ENCODE results near the gene ENTPD8. TPM values are rescaled to one million over a fixed set of nuclear protein-coding genes. Genes with fewer than 3 reads are reported as not detected.

ENTPD8 gene
- total and polyA plus RNA-seq, 8 donors, result 0.98 to 4.7 (median 2.0) TPM

DNA sequence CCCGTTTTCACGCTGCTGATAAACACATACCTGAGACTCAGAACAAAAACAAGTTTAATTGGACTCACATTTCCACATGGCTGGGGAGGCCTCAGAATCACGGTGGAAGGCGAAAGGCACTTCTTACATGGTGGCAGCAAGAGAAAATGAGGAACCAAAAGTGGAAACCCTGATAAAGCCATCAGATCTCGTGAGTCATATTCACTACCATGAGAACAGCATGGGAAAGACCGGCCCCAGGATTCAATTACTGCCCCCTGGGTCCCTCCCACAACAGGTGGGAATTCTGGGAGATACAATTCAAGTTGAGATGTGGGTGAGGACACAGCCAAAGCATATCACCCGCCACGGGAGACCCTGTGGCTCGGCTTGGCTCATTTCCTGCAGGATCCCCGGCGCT is 38.4 kb downstream of the ENTPD8 start:
- H3K27ac ChIP-seq, result no peak overlapping the region
- H3K4me3 ChIP-seq, result no peak overlapping the region
- ATAC-seq, result no peak
- no peak for DNase-seq
- no peak for FAIRE-seq
- peaks cover 0 to 4% (median 0%) of the 10 kb centered on the region in 3 donors for H3K4me1 ChIP-seq
- H3K27me3 ChIP-seq, result no peaks in the 10 kb centered on the region
- TF ChIP-seq, protein P1, sequence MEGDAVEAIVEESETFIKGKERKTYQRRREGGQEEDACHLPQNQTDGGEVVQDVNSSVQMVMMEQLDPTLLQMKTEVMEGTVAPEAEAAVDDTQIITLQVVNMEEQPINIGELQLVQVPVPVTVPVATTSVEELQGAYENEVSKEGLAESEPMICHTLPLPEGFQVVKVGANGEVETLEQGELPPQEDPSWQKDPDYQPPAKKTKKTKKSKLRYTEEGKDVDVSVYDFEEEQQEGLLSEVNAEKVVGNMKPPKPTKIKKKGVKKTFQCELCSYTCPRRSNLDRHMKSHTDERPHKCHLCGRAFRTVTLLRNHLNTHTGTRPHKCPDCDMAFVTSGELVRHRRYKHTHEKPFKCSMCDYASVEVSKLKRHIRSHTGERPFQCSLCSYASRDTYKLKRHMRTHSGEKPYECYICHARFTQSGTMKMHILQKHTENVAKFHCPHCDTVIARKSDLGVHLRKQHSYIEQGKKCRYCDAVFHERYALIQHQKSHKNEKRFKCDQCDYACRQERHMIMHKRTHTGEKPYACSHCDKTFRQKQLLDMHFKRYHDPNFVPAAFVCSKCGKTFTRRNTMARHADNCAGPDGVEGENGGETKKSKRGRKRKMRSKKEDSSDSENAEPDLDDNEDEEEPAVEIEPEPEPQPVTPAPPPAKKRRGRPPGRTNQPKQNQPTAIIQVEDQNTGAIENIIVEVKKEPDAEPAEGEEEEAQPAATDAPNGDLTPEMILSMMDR (IDR thresholded peaks at IDR 0.05), result no peak
- H3K36me3 ChIP-seq, result no peaks in the 10 kb centered on the region
- intact Hi-C loops (cut with DNase I), result no loop called here
- 86 to 90% methylated on average over 11 of the region's 11 CpGs for WGBS, 2 donors
- no peaks in the 10 kb centered on the region for H3K9me3 ChIP-seq

DNA sequence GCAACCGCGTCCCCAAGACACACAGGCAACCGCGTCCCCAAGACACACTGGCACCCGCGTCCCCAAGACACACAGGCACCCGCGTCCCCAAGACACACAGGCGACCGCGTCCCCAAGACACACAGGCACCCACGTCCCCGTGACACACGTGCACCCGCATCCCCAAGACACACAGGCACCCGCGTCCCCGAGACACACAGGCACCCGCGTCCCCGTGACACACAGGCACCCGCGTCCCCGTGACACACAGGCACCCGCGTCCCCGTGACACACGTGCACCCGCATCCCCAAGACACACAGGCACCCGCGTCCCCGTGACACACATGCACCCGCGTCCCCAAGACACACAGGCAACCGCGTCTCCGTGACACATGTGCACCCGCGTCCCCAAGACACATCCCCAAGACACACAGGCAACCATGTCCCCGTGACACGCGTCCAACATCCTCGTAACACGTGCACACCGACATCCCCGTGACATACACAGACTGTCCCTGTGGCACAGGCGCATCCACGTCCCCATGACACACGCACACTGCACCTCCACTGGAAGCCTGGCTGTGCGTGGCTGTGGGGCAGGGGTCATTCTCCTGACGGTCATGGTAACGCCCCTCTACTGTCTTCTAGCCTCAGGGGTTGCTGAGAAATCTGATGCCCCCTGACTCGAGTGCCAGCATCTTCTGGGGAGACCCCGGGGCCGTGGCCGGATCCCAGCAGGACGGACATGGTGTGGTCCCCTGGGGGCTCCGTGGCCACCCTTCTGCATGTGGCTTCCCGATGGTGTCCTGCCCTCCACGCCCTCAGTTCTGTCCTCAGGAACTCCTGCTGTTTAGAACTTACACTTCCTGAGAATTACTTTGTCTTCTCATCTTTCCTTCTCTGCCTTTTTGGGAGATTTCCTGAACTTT is 42.3 kb downstream of the ENTPD8 start:
- no peak for ATAC-seq
- Histone ChIP-seq H3K27ac (no peak overlapping the region), H3K27me3 (no peaks in the 10 kb centered on the region), H3K9me3 (no peaks in the 10 kb centered on the region), H3K4me3 (no peak overlapping the region), H3K4me1 (no peaks in the 10 kb centered on the region), H3K36me3 (no peaks in the 10 kb centered on the region)
- WGBS, 2 donors, result 94 to 98% methylated on average over 60 of the region's 60 CpGs
- TF ChIP-seq, protein P1 (IDR thresholded peaks at IDR 0.05), result no peak
- intact Hi-C loops (cut with DNase I), result no loop called here
- FAIRE-seq, result no peak
- peak in 1 of 6 donors; percentile 44 for DNase-seq

GRCh38 chr9:137397675-137398423 is 43.3 kb downstream of the ENTPD8 start:
- ATAC-seq (no peak), DNase-seq (peak in 1 of 6 donors; percentile 41), FAIRE-seq (no peak)
- no peak overlapping the region for H3K27ac ChIP-seq
- H3K4me3 ChIP-seq, result no peak overlapping the region
- WGBS, 2 donors, result 93 to 94% methylated on average over 20 of the region's 20 CpGs
- H3K36me3 ChIP-seq, result no peaks in the 10 kb centered on the region
- no peaks in the 10 kb centered on the region for H3K9me3 ChIP-seq
- H3K27me3 ChIP-seq, result no peaks in the 10 kb centered on the region
- H3K4me1 ChIP-seq, result no peaks in the 10 kb centered on the region
- intact Hi-C loops (cut with DNase I), result no loop called here
- TF ChIP-seq, protein P1 (IDR thresholded peaks at IDR 0.05), result no peak

DNA sequence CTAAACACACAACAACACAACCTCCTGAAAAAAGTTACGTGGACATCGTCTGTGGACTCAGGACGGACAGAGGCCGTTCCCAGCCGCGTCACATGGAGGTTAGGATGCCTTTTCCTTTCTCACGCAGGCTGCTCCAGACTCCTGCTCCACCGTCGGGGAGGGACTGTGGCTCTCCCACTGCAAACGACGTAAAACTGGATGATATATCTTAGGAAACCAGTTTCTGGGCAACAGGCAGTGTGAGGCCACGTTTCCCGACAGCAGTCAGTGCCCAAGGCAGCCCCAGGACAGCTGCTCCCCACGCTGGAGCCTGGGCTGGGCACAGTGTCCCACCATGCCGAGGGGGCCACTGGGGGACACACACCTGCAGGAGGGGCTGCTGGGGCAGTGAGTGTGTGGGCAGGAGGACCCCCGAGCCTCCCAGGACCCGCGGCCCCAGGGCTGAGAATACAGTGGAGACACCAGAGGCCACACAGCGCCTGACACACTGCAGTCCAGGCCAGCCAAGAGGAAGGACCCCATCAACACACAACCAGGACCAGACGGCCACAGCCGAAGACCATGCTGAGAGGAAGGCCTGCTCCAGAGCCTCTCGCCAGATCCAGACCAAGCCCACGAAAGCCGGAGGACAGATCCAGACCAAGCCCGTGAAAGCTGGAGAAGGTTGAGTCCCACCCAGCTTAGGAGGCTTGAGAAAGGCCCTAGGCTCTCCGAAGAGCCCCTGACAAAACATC is 44.4 kb downstream of the ENTPD8 start:
- 89 to 94% methylated on average over 25 to 26 of the region's 26 CpGs for WGBS, 2 donors
- no peaks in the 10 kb centered on the region for H3K27me3 ChIP-seq
- intact Hi-C loops (cut with DNase I), result no loop called here
- ATAC-seq (no peak), DNase-seq (peak in 1 of 6 donors; percentile 38), FAIRE-seq (no peak)
- TF ChIP-seq, protein P1 (IDR thresholded peaks at IDR 0.05), result no peak
- H3K27ac ChIP-seq, result no peak overlapping the region
- no peaks in the 10 kb centered on the region for H3K36me3 ChIP-seq
- no peak overlapping the region for H3K4me3 ChIP-seq
- no peaks in the 10 kb centered on the region for H3K9me3 ChIP-seq
- no peaks in the 10 kb centered on the region for H3K4me1 ChIP-seq
